Glutamatergic neuron (in vitro differentiated cells): Measurements from ENCODE around the gene ADGRG7. TPM values are rescaled to one million over a fixed set of nuclear protein-coding genes. Genes with fewer than 3 reads are reported as not detected.

ENCODE experiments used
- DNase-seq: peaks from one replicate; pipeline ENCODE4 v3.0.0; 2022
- H3K27ac Mint-ChIP-seq: one replicate; pipeline ENCODE4 v1.8.0; 2020; ENCODE audit warnings: mild to moderate bottlenecking, mixed read lengths, inconsistent platforms; ENCODE audit not compliant: unreplicated experiment
- H3K27me3 Mint-ChIP-seq: one replicate; pipeline ENCODE4 v1.8.0; 2020; ENCODE audit warnings: mild to moderate bottlenecking, moderate library complexity, mixed read lengths, inconsistent platforms; ENCODE audit not compliant: unreplicated experiment
- H3K36me3 Mint-ChIP-seq: one replicate; pipeline ENCODE4 v1.8.0; 2020; ENCODE audit warnings: mild to moderate bottlenecking, mixed read lengths, inconsistent platforms; ENCODE audit not compliant: unreplicated experiment
- H3K4me1 Mint-ChIP-seq: one replicate; pipeline ENCODE4 v1.8.0; 2020; ENCODE audit warnings: mild to moderate bottlenecking, low read depth, mixed read lengths, inconsistent platforms; ENCODE audit not compliant: unreplicated experiment
- H3K4me3 Mint-ChIP-seq: one replicate; pipeline ENCODE4 v1.8.0; 2020; ENCODE audit warnings: mild to moderate bottlenecking, mixed read lengths, inconsistent platforms; ENCODE audit not compliant: unreplicated experiment
- H3K9me3 Mint-ChIP-seq: one replicate; pipeline ENCODE4 v1.8.0; 2020; ENCODE audit warnings: mild to moderate bottlenecking, moderate library complexity, mixed read lengths, inconsistent platforms; ENCODE audit not compliant: unreplicated experiment
- total RNA-seq: library from RNA; stranded (reverse); fragmentation: NEBNext Ultra II Directional; extraction: Animal tissue kit (Norgen Biotek cat#: 25700); gene quantifications from one replicate; pipeline ENCODE4 v1.2.1, GENCODE V29; 2021; ENCODE audit not compliant: unreplicated experiment
- TF ChIP-seq, protein P1 (sequence below): fragments of 200-600 bp; sonication (generic); IDR thresholded peaks from one replicate; pipeline ENCODE4 v1.5.0; 2021; ENCODE audit not compliant: partially characterized antibody, unreplicated experiment

The ADGRG7 gene
- total RNA-seq, 1 donor from 2014 or later = not detected

GRCh38 chr3:100697172-100697571 lies 87.8 kb downstream of the ADGRG7 start:
- no peaks in the 10 kb centered on the region for H3K27me3 Mint-ChIP-seq
- TF ChIP-seq, protein P1, sequence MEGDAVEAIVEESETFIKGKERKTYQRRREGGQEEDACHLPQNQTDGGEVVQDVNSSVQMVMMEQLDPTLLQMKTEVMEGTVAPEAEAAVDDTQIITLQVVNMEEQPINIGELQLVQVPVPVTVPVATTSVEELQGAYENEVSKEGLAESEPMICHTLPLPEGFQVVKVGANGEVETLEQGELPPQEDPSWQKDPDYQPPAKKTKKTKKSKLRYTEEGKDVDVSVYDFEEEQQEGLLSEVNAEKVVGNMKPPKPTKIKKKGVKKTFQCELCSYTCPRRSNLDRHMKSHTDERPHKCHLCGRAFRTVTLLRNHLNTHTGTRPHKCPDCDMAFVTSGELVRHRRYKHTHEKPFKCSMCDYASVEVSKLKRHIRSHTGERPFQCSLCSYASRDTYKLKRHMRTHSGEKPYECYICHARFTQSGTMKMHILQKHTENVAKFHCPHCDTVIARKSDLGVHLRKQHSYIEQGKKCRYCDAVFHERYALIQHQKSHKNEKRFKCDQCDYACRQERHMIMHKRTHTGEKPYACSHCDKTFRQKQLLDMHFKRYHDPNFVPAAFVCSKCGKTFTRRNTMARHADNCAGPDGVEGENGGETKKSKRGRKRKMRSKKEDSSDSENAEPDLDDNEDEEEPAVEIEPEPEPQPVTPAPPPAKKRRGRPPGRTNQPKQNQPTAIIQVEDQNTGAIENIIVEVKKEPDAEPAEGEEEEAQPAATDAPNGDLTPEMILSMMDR = no peak
- H3K36me3 Mint-ChIP-seq = no peaks in the 10 kb centered on the region
- H3K4me1 Mint-ChIP-seq = no peaks in the 10 kb centered on the region
- no peaks in the 10 kb centered on the region for H3K9me3 Mint-ChIP-seq
- H3K4me3 Mint-ChIP-seq = no peak overlapping the region
- H3K27ac Mint-ChIP-seq = no peak overlapping the region
- no peak for DNase-seq

GRCh38 chr3:100697723-100698285 lies 88.4 kb downstream of the ADGRG7 start:
- H3K4me3 Mint-ChIP-seq = no peak overlapping the region
- no peak for DNase-seq
- no peaks in the 10 kb centered on the region for H3K9me3 Mint-ChIP-seq
- no peaks in the 10 kb centered on the region for H3K4me1 Mint-ChIP-seq
- H3K27me3 Mint-ChIP-seq = no peaks in the 10 kb centered on the region
- H3K27ac Mint-ChIP-seq = no peak overlapping the region
- no peaks in the 10 kb centered on the region for H3K36me3 Mint-ChIP-seq
- TF ChIP-seq, protein P1 = no peak

- no peak for DNase-seq
- Mint-ChIP-seq H3K27ac (no peak overlapping the region), H3K36me3 (no peaks in the 10 kb centered on the region), H3K4me1 (no peaks in the 10 kb centered on the region), H3K27me3 (no peaks in the 10 kb centered on the region), H3K9me3 (no peaks in the 10 kb centered on the region), H3K4me3 (no peak overlapping the region)
- TF ChIP-seq, protein P1 = no peak
Measured at GRCh38 chr3:100698736-100699135, 89.3 kb downstream of the ADGRG7 start.

- DNase-seq = no peak
- Mint-ChIP-seq H3K4me1 (no peaks in the 10 kb centered on the region), H3K27ac (no peak overlapping the region), H3K9me3 (no peaks in the 10 kb centered on the region), H3K27me3 (no peaks in the 10 kb centered on the region), H3K36me3 (no peaks in the 10 kb centered on the region), H3K4me3 (no peak overlapping the region)
- TF ChIP-seq, protein P1 = no peak
Measured at GRCh38 chr3:100700708-100701107, 91.3 kb downstream of the ADGRG7 start.

GRCh38 chr3:100702082-100702979 lies 92.9 kb downstream of the ADGRG7 start:
- DNase-seq = no peak
- no peaks in the 10 kb centered on the region for H3K27me3 Mint-ChIP-seq
- TF ChIP-seq, protein P1 = no peak
- no peak overlapping the region for H3K4me3 Mint-ChIP-seq
- H3K4me1 Mint-ChIP-seq = no peaks in the 10 kb centered on the region
- no peaks in the 10 kb centered on the region for H3K9me3 Mint-ChIP-seq
- H3K36me3 Mint-ChIP-seq = no peaks in the 10 kb centered on the region
- H3K27ac Mint-ChIP-seq = no peak overlapping the region
